Adrenal gland (tissue), 5 donors: ENCODE measurements around the gene ABLIM2.

Experiments used
- CTCF ChIP-seq, 6 experiments: fragments of 450-650 bp in 4 of 6; fragments of 200-600 bp in 2 of 6; sonication (generic) in 1 of 6; IDR thresholded peaks; 1 replicate in 5 of 6; 2 replicates in 1 of 6; pipeline versions ENCODE4 v1.5.1 to v1.8.0; 2016 to 2021; ENCODE audit warnings: antibody characterized with exemption in 6 of 6, mild to moderate bottlenecking in 2 of 6, moderate library complexity in 1 of 6
- POLR2A ChIP-seq, 2 donors: fragments of 450-650 bp; IDR thresholded peaks; one replicate each; pipeline ENCODE4 v1.6.1; 2017; ENCODE audit warnings: antibody characterized with exemption in 2 of 2, mild to moderate bottlenecking in 2 of 2, moderate library complexity in 1 of 2
- donor health status: DM: no; HTN: no; CAD: no.

DNA sequence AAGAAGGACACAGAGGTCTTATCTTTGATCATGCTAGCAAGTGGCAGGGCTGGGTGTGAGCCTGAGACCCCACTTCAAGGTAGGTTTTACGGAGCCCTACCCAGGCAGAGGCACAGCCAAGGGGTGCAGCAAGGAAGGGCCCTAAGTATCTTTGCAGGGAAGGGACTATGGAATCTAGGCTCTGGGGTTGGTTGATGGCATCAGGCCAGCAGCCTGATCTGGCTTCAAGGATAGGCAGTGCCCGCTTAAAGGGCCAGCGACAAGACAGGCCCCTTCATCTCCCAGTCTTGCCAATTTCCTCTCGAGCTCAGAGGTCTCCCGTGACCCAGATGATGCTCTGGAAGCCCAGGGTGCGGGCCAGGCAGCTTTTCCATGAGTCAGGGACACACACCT, 5.8 kb downstream of the ABLIM2 start:
- no peak for TF ChIP-seq CTCF (IDR thresholded peaks at IDR 0.05)
- no peak for TF ChIP-seq POLR2A (IDR thresholded peaks at IDR 0.05)
